NCI-H2227 (cell line): Measurements from ENCODE around the gene SKI.
"Not testable (repeated sequence)": the region's sequence is repeated elsewhere in the genome, so short reads cannot be mapped to it uniquely, and the experiment has no call there.

ENCODE experiments used
- DNase-seq: peaks from one replicate; lab custom pipeline; 2025; ENCODE audit not compliant: unreplicated experiment; lab: John Stamatoyannopoulos, UW

SKI gene

GRCh38 chr1:2290595-2291510, 62.7 kb downstream of the SKI start:
- DNase-seq = no peak

- DNase-seq = no peak
These were observed 63.5 kb downstream of the SKI start for GRCh38 chr1:2291577-2291976.

- DNase-seq = no peak
These were observed 64.8 kb downstream of the SKI start for GRCh38 chr1:2292725-2293450.

GRCh38 chr1:2294033-2294724, 66.1 kb downstream of the SKI start:
- no peak for DNase-seq

- DNase-seq = no peak
These were observed 66.6 kb downstream of the SKI start for GRCh38 chr1:2294725-2295078.

- no peak for DNase-seq
These were observed 67.4 kb downstream of the SKI start for GRCh38 chr1:2295526-2295925.

GRCh38 chr1:2296211-2296610, 68.1 kb downstream of the SKI start:
- not testable (repeated sequence) for DNase-seq

GRCh38 chr1:2296614-2297013, 68.5 kb downstream of the SKI start:
- DNase-seq = no peak

GRCh38 chr1:2297246-2298011, 69.3 kb downstream of the SKI start:
- no peak for DNase-seq

GRCh38 chr1:2298685-2299084, 70.6 kb downstream of the SKI start:
- DNase-seq = no peak

- no peak for DNase-seq
These were observed 71.1 kb downstream of the SKI start for GRCh38 chr1:2299131-2299627.

- no peak for DNase-seq
These were observed 72.1 kb downstream of the SKI start for GRCh38 chr1:2300004-2300771.

GRCh38 chr1:2300851-2301606, 72.9 kb downstream of the SKI start:
- DNase-seq = no peak

- no peak for DNase-seq
These were observed 73.6 kb downstream of the SKI start for GRCh38 chr1:2301607-2302291.

- DNase-seq = no peak
These were observed 74.3 kb downstream of the SKI start for GRCh38 chr1:2302292-2302925.

GRCh38 chr1:2303016-2303775, 75.1 kb downstream of the SKI start:
- no peak for DNase-seq

GRCh38 chr1:2303781-2304180, 75.7 kb downstream of the SKI start:
- no peak for DNase-seq

GRCh38 chr1:2304282-2304681, 76.2 kb downstream of the SKI start:
- DNase-seq = no peak
